Measurements from ENCODE around the gene RHOB. TPM values are rescaled to one million over a fixed set of nuclear protein-coding genes. Genes with fewer than 3 reads are reported as not detected.
"Not testable (repeated sequence)": the region's sequence is repeated elsewhere in the genome, so short reads cannot be mapped to it uniquely, and the experiment has no call there.

The RHOB gene
- total RNA-seq, 1 donor from 2014 or later: 160 TPM

GRCh38 chr2:20488782-20489181, 41.9 kb downstream of the RHOB start:
- peaks cover 23% of the 10 kb centered on the region for H3K4me1 Mint-ChIP-seq (ENCODE audit: unreplicated experiment)
- H3K36me3 Mint-ChIP-seq (ENCODE audit: unreplicated experiment): no peaks in the 10 kb centered on the region
- H3K27ac Mint-ChIP-seq (ENCODE audit: unreplicated experiment): no peak overlapping the region
- H3K9me3 Mint-ChIP-seq (ENCODE audit: unreplicated experiment): no peaks in the 10 kb centered on the region
- no peaks in the 10 kb centered on the region for H3K27me3 Mint-ChIP-seq (ENCODE audit: unreplicated experiment)
- DNase-seq (ENCODE audit: extremely low spot score, unreplicated experiment): no peak
- H3K4me3 Mint-ChIP-seq (ENCODE audit: unreplicated experiment): no peak overlapping the region
- no peak for TF ChIP-seq CTCF (IDR thresholded peaks at IDR 0.05)

- no peak overlapping the region for H3K27ac Mint-ChIP-seq (ENCODE audit: unreplicated experiment)
- DNase-seq (ENCODE audit: extremely low spot score, unreplicated experiment): no peak
- TF ChIP-seq CTCF (IDR thresholded peaks at IDR 0.05): no peak
- H3K4me1 Mint-ChIP-seq (ENCODE audit: unreplicated experiment): peaks cover 33% of the 10 kb centered on the region
- no peak overlapping the region for H3K4me3 Mint-ChIP-seq (ENCODE audit: unreplicated experiment)
- no peaks in the 10 kb centered on the region for H3K36me3 Mint-ChIP-seq (ENCODE audit: unreplicated experiment)
- H3K27me3 Mint-ChIP-seq (ENCODE audit: unreplicated experiment): no peaks in the 10 kb centered on the region
- no peaks in the 10 kb centered on the region for H3K9me3 Mint-ChIP-seq (ENCODE audit: unreplicated experiment)
Observed at GRCh38 chr2:20490300-20491181, 43.7 kb downstream of the RHOB start.

DNA sequence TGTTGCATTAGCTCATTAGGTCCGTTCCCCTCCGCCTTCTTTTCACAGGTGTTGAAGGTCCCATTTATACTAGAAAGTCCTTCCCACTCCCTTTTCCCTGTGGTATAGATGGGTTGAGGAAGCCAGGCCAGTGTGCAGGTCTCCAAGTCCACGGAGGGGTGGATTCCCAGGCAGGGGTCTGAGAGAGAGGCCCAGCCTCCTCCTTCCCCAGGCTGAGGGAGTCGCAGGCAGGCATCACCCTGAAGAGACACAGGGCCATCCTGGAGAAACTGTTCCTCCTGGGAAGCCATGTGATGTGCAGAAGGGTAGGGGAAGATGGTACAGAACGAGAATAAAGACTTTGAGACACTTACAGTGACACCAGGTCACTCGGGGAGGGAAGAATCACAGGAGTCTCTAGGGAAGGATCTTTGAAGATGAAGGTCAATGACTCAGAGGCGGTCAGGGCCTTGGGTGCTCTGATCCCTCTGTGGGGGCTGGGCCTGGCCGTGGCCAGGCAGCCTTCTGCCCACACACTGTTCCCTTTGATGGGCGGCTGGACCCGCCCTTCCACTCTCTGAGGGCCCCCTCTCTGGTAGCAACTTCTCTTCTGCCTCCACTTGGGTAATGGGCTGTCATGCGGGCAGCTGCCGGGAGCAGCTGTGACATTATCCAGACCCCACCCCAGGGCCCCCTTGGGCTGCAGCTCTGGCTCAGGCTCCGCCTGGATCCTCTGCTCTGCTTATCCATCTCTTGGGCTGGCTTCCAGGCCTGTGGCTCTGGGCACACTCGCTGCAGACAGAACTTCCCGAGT, 45.1 kb downstream of the RHOB start:
- Mint-ChIP-seq H3K36me3 (ENCODE audit: unreplicated experiment) (no peaks in the 10 kb centered on the region), H3K4me1 (ENCODE audit: unreplicated experiment) (peaks cover 43% of the 10 kb centered on the region), H3K27me3 (ENCODE audit: unreplicated experiment) (no peaks in the 10 kb centered on the region), H3K9me3 (ENCODE audit: unreplicated experiment) (no peaks in the 10 kb centered on the region), H3K4me3 (ENCODE audit: unreplicated experiment) (no peak overlapping the region), H3K27ac (ENCODE audit: unreplicated experiment) (no peak overlapping the region)
- no peak for DNase-seq (ENCODE audit: extremely low spot score, unreplicated experiment)
- TF ChIP-seq CTCF (IDR thresholded peaks at IDR 0.05): no peak

DNA sequence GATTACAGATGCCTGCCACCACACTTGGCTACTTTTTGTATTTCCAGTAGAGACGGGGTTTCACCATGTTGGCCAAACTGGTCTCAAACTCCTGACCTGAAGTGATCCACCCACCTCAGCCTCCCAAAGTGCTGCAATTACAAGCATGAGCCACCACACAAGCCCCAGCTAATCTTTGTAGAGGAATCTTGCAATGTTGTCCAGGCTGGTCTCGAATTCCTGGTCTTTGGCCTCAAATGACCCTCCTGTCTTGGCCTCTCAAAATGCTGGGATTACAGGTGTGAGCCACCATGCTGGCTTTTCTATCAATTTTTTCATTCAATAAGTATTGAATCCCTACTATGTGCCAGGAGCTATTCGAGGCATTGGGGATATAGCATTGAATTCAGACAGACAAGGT, 46.2 kb downstream of the RHOB start:
- peaks cover 34% of the 10 kb centered on the region for H3K4me1 Mint-ChIP-seq (ENCODE audit: unreplicated experiment)
- H3K27me3 Mint-ChIP-seq (ENCODE audit: unreplicated experiment); H3K36me3 Mint-ChIP-seq (ENCODE audit: unreplicated experiment); H3K27ac Mint-ChIP-seq (ENCODE audit: unreplicated experiment); H3K9me3 Mint-ChIP-seq (ENCODE audit: unreplicated experiment); H3K4me3 Mint-ChIP-seq (ENCODE audit: unreplicated experiment); DNase-seq (ENCODE audit: extremely low spot score, unreplicated experiment): not testable (repeated sequence)

DNA sequence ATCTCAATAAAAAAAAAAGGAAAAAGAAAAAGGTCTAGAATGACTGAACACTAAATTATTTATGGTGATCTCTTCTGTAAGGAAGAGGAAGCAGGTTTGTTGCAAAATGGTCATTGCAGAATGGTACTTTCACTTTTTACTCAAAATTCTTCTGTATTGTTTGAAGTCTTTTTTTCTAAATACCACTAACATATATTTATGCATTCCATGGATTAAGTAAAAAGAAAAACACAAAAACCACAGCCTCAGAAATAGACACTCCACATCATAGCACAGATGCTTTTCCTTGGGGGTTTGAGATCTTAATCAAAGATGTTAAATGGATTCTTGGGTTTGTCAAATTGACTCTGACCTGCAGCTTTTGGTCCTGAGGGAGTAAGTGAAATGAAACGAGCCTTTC, 47.4 kb downstream of the RHOB start:
- H3K4me3 Mint-ChIP-seq (ENCODE audit: unreplicated experiment): no peak overlapping the region
- H3K27ac Mint-ChIP-seq (ENCODE audit: unreplicated experiment): no peak overlapping the region
- H3K27me3 Mint-ChIP-seq (ENCODE audit: unreplicated experiment): no peaks in the 10 kb centered on the region
- TF ChIP-seq CTCF (IDR thresholded peaks at IDR 0.05): no peak
- no peaks in the 10 kb centered on the region for H3K9me3 Mint-ChIP-seq (ENCODE audit: unreplicated experiment)
- H3K4me1 Mint-ChIP-seq (ENCODE audit: unreplicated experiment): peaks cover 26% of the 10 kb centered on the region
- H3K36me3 Mint-ChIP-seq (ENCODE audit: unreplicated experiment): no peaks in the 10 kb centered on the region
- no peak for DNase-seq (ENCODE audit: extremely low spot score, unreplicated experiment)
